Cerebellar nuclear complex (tissue), 1 donor: ENCODE measurements around the gene CDC14A.
"Not testable (repeated sequence)": the region's sequence is repeated elsewhere in the genome, so short reads cannot be mapped to it uniquely, and the experiment has no call there.

ENCODE experiments used
- DNase-seq, 2 experiments: peaks; one replicate each; lab custom pipeline; 2025; lab: John Stamatoyannopoulos, UW

Gene CDC14A

GRCh38 chr1:100364697-100365096 is 12.4 kb downstream of the CDC14A start:
- no peak for DNase-seq

- DNase-seq = no peak
Measured at GRCh38 chr1:100366209-100366525, 13.9 kb downstream of the CDC14A start.

- DNase-seq = not testable (repeated sequence)
Measured at GRCh38 chr1:100369339-100369738, 17.0 kb downstream of the CDC14A start.

- not testable (repeated sequence) for DNase-seq
Measured at GRCh38 chr1:100373953-100374352, 21.6 kb downstream of the CDC14A start.

GRCh38 chr1:100376890-100377289 is 24.6 kb downstream of the CDC14A start:
- DNase-seq = not testable (repeated sequence)

- no peak for DNase-seq
Measured at GRCh38 chr1:100377590-100378361, 25.5 kb downstream of the CDC14A start.

- no peak for DNase-seq
Measured at GRCh38 chr1:100378956-100379355, 26.6 kb downstream of the CDC14A start.

GRCh38 chr1:100380635-100381034 is 28.3 kb downstream of the CDC14A start:
- DNase-seq = no peak

- no peak for DNase-seq
Measured at GRCh38 chr1:100382657-100383056, 30.4 kb downstream of the CDC14A start.

- no peak for DNase-seq
Measured at GRCh38 chr1:100383743-100384405, 31.6 kb downstream of the CDC14A start.

- DNase-seq = no peak
Measured at GRCh38 chr1:100387209-100387608, 34.9 kb downstream of the CDC14A start.

- no peak for DNase-seq
Measured at GRCh38 chr1:100387657-100388350, 35.5 kb downstream of the CDC14A start.

GRCh38 chr1:100390531-100390930 is 38.2 kb downstream of the CDC14A start:
- DNase-seq = no peak

GRCh38 chr1:100391675-100392074 is 39.4 kb downstream of the CDC14A start:
- DNase-seq = no peak

- DNase-seq = no peak
Measured at GRCh38 chr1:100392756-100393155, 40.5 kb downstream of the CDC14A start.

- DNase-seq = no peak
Measured at GRCh38 chr1:100394285-100394684, 42.0 kb downstream of the CDC14A start.

GRCh38 chr1:100395913-100396312 is 43.6 kb downstream of the CDC14A start:
- no peak for DNase-seq

- no peak for DNase-seq
Measured at GRCh38 chr1:100396651-100397050, 44.3 kb downstream of the CDC14A start.

- no peak for DNase-seq
Measured at GRCh38 chr1:100397681-100398080, 45.4 kb downstream of the CDC14A start.

GRCh38 chr1:100398648-100399047 is 46.3 kb downstream of the CDC14A start:
- DNase-seq = no peak

- no peak for DNase-seq
Measured at GRCh38 chr1:100400404-100400803, 48.1 kb downstream of the CDC14A start.

- DNase-seq = no peak
Measured at GRCh38 chr1:100404821-100405220, 52.5 kb downstream of the CDC14A start.

- not testable (repeated sequence) for DNase-seq
Measured at GRCh38 chr1:100405902-100406301, 53.6 kb downstream of the CDC14A start.
